Measurements from ENCODE around the gene HSPA9.

The HSPA9 gene

DNA sequence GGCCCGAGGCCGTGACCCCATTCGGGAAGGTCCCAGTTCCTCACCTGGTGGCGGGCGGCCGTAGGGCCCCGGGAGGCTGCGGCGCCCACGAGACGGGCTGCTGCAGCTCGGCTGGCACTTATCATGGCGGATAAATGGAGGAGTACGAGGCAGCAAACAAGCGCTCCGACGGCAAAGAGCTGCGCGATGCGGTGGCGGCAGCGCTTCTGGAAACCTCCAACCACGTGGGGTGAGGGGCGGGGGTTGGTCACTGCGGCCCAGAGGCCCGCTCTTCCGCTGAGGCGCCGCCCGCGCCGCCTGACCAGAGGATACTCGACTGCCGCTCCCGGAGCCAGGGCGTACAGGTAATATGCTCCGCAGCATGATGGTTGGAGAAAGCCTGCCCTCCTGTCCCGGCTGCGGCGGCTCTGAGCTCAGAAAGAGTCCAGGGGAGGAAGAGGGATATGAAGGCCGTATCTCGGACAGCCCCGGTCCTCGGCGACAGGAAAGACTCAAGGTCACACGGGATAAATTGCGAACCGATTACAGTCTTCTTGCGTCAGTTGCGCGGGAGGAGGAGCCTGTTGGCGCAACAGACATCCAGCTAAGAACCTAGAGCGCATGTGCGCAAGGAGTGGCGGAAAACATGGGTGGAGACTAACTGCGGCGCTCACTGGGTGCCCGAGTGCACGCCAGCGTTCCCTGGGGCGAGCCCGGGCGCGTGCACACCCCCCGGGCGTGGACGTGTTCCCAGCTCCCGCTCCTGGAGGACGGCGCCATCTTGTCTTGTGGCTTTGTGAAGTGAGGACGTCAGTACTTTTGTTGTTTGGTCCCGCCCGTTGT lies at the start of gene HSPA9:
HSPA9 (minus strand) TSS at position 208 of the 822 bp plus-strand sequence; CDS start at position 125, 83 bp downstream.
- peak; percentile 76 for DNase-seq

DNA sequence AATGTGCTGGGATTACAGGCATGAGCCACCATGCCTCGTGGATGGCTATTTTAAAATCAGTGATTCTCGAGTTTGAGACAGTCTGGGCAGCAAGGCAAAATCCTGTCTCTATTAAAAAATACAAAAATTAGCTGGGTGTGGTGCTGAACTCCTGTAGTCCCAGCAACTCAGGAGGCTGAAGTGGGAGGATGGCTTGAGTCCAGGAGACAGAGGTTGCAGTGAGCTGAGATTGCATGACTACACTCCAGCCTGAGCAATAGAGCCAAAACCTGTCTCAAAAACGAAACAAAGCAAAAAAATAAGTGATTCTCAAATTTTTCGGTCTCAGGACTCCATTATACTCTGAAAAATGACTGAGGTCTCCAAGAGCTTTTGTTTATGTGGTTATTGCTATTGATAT lies 47.9 kb upstream of the HSPA9 start:
- no peak for DNase-seq

DNA sequence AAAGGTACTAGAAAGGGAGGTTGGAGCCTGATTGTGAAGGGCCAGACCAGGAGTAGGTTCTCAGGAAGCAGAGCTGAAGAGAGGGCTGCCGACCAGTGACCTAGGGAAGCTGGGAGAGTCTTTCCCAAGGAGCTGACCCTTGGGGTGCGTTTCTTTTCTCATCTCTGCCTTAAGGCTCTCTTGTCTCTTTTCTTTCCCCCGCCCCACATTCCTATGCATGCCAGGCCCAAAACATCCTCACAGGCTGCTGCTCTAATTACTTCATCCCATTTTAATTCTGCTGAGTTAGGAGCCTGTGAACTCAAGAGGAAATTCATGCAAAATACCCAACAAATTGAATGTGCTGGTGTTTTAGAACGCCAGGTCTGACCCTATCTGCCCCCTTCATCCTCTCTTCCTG lies 46.9 kb upstream of the HSPA9 start:
- no peak for DNase-seq

DNA sequence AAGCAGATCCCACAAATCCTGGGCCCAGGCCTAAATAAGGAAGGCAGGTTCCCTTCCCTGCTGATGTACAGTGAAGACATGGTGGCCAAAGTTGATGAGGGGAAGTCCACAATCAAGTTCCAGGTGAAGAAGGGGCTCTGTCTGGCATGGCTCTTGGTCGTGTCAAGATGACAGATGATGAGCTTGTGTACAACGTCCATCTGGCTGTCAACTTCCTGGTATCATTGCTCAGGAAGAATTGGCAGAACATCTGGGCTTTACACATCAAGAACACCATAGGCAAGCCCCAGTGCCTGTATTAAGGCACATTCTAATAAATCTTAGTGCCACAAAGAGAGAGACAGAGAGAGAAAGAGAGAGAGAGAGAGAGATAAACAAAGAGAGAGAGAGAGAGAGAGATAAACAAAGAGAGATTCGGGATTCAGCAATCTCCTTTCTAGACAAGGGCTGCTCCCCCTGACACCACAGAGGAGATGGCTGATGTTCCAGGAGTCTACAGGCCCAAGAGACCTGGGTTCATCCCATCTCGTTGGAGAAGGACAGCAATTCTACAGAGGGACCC lies 45.5 kb upstream of the HSPA9 start:
- DNase-seq = no peak

DNA sequence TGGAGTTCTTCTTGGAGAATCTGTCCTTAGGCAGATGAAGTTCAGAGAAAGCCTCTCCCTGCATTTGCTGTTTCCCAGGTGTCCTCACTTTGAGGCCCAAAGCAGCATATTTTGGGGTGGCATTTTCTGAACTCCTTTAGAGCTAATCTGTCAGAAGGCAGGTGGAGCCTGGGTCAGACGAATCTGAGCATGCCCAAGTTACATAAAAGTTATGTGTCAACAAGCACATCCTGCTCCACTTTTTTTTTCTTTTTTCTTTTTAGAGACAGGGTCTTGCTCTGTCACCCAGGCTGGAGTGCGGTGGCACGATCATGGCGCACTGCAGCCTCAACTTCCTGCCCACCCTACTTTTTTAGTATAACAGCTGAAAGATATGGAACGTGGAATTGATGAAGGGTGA lies 41.3 kb upstream of the HSPA9 start:
- DNase-seq = no peak

DNA sequence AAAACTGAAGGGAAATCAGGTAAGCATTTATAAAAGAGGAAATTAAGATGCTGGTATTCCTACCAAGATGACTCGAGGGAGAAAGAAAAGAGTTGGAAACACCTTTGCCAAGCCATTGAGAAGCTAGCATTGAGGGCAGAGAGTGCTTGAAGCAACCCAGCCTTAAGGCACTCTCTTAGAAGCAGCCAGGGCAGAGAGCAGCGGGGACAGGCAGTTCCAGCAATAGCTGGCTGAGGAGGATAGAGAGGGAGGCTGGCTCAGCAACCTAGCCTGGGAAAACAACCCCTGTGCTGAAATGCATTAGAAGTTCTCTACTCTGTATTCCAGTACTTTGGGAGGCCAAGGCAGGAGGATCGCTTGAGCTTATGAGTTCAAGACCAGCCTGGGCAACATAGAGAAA lies 40.3 kb upstream of the HSPA9 start:
- no peak for DNase-seq

DNA sequence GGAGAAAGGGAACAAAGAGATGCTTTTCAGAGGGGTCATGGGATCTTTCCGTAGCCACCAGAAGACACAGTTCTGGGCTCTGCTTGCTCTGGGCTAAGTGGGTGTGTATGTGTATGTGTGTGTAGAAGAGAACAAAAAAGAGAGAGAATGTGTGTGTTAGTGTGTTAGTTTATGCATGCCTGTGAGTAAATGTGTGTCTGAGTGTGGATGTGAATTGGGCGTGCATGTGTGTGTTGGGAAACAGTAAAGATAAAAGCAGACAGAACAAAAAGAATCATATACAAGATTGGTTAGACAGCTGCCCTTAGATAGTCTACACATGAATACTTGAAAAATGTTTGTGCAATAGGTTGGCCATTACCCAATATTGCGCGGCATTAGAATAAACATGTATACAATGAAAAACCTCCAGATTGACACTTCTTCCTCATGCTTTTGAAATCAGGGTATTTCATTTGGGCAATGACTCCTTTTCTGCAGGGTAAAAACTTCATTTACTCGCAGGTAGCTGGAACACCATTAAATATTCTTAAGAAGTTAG lies 36.5 kb upstream of the HSPA9 start:
- no peak for DNase-seq

DNA sequence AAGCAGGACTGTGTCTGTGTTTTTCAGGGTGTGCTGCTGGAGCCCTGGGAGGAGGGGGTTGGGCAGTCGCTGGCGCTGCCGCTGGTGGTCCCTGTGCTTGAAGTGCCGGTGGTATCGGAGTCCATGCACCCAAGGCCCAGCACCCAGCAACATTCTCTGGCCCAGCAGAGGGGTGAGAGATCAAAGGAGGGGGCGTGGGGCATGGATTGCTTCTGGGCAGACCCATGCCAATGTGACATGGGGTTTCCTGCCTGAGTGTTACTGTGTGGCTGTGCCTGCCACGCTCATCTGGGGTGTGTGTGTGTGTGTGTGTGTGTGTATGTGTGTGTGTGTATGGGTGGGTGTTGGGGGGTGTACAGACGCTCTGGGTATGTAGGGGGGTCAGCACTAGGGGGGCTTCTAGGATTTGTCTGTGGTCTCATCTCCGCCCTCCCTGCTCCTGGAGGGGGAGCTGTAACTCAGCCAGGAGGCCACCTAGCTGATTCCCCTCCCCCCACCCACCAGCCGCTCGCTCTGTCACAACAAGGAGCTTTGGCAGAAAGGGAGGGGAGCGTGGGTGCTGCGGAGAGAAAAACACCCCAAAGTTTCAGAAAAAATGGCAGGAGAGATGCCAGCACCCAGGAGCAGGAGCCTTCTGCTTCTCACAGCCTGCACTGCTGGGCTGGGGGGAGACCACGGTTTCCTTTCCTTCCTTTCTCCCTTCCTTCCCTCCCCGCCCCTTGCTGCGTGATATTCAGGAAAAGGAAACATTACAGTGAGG lies 35.9 kb upstream of the HSPA9 start:
- no peak for DNase-seq

DNA sequence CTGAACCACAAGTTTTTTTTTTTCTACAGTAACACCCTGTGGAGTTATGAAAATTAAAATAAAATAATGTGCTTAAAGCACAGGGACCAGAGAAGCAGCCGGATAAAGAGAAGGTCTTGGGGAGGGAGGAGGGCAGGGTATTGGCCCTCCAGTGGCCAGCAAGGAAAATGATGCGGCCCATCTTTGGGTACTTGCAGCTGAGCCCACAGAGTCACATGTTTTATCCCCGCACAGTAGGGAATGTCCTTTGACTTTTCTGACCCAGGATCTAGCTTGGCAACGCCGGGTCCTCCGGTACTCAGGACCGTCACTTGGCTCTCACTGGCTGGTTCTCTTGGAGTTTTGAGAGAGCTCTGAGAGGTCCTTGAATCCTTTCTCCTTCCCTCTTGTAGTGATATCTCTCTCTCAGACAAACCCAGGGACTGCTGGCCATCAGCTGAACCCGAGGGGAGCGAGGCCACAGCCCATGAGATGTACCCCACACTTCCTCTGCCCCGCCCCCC lies 35.3 kb upstream of the HSPA9 start:
- DNase-seq = no peak

DNA sequence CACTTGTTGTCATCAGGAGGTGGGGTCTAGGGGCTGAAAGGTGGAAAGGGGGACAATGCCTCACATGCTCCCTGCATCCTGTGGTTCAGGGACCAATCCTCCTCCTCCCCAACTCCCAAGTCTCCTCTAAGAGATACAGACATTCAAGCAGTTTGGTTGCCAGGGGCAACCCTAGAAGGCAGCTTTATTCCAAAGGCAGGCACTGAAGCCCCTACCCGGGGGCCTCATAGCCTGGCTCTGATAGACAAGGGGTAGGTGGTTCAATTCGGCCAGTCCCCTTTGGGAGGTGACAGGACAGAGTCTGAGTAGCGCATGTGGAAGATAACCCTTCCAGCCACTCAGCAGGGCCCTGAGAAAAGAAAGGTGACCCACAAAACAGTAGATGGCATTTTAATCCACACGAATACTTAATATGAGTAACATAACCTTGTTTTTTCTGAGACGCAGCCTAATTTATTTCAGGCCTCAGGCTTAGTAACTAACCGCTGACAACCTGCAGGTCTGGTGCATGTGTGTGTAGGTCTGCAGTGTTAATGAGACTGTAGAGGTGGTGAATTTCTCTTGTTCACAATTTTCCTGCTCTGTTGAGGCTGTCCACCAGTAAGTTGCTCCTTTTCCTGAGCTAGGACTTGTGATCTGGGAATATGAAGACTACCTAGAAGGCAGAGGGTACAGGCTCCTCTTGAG lies 31.3 kb upstream of the HSPA9 start:
- DNase-seq = no peak

DNA sequence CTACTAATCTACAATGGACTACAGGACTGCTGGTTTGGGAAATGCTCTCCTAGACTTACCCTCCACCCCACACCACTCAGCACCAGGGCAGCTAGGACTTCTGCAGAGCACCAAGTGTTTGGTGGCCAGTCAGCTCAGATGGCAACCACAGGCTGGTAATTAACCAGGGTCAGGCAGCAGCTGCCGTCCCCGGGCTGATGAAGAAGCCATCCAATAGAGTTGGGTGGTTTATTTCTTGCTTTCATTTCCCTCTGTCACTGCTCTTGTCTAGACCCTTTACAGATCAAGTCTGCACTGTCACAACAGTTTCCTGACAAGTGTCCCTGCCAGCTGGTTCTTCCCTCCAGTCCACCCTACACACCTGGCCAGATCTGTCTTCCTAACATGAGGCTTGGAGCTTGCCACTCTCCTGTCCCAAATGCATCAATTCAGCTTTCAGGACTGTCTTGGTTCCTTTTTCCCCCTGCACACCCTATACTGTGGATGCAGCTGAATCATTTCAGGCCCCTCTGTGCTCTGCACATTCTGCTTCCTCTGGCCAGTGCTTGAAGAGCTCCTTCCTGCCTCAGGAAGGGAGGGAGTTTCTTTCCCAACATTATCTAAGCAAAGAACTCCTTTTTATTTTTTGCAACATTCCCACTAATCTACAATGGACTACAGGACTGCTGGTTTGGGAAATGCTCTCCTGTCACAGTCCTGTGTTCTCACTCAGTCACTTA lies 30.2 kb upstream of the HSPA9 start:
- DNase-seq = no peak

DNA sequence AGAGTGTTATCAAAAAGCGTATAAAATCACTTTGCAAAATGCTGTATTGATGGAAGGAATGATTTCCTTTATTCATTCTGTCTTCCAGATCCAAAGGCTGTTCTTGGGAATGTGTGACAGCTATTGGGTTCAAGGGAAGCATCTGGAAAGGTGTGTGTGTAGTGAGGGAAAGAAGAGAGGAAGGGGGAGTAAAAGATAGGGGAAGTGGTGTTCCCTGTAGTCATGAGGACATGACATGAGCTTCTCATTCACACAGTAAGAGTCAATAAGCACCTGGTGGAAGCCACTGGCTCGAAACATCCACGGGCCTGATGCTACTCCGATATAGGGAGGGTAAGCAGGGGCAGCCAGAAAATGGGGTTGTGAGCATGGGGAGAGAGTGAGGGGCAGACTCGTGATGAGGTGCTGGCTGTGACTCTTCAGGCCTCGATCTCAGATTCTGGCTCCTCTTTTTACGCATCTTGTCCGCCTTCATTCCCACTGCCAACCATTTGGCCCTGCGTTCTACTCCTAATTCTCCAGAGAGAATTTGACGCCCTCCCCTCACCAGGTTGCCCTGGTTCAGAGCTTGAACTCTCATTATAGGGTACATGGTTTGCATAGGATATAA lies 29.1 kb upstream of the HSPA9 start:
- no peak for DNase-seq

DNA sequence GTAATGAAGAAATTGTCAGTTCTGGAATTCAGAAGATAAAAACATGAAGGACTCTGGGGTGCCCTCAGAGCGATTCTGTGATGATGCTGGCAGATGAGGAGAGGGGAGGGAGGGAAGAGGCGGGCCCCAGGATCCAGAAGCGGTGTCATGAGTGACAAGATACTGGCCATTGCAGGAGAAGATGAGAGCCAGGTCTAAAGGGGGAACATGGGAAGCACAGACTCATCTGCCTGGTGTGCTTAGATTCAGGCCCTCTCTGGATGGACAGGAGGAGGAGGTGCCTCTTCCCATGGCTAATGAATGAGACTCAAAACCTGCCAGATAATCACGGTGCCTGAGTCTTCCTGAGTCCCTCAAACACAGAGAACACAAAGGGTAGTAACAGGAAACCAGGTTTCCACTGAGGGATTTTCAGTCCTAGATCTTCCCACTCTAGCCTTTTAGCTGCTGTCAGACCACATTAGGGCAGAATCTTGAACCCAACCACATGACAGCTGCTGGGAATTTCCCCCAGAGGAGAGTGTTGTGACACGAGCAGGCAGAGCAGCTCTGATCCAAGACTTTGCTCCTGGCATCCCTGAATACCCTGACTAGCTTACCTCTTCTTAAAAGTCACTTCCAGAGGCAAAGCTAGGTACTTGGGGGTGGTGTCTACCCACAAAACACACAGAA lies 28.2 kb upstream of the HSPA9 start:
- no peak for DNase-seq

DNA sequence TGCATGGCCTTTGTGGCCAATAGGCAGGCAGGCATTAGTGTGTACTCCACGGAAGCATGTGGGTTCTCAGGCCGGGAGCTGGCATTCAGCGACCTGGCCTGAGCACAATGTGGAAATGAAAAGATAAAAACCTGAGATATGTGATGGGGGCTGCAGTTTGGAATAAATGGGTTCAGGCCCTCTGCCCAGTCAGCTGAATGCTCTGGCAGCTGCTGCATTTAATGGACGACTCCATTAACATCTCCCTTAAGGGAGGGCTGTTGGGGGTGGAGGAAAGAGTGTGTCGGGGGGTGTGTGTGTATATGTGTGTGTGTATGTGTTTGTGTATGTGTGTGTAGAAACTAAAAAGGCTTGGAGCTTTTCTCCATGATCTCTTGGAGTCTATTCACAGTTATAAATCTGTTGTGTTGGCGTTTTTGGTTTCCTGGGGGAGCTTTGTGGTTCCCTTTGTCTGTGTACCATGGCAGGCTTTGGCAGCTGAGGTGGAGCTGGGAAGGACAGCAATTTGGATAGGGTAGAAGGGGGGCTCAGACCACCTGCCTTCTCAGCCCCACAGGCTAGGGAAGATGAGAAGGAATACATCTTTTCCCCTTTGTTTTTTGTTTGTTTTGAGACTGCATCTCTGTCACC lies 27.3 kb upstream of the HSPA9 start:
- DNase-seq = no peak

DNA sequence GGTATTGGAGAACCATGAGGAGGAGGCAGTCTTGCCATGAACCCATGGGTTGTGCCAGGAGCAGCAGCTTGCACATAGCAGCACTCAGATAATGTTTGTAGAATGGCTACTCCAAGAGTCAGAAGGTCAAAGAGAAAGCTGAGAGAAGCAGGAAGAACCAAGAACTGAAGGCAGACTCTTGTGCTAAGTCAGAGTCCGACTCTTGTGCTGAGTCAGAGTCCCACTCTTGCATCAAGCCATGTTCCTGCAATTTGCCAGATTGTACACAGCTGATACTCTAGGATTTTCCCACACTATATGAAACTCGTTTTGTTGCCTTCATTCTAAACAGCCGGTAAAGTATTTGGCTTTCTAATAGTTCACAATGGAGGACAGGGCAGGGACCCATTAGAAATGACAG lies 26.2 kb upstream of the HSPA9 start:
- DNase-seq = no peak

DNA sequence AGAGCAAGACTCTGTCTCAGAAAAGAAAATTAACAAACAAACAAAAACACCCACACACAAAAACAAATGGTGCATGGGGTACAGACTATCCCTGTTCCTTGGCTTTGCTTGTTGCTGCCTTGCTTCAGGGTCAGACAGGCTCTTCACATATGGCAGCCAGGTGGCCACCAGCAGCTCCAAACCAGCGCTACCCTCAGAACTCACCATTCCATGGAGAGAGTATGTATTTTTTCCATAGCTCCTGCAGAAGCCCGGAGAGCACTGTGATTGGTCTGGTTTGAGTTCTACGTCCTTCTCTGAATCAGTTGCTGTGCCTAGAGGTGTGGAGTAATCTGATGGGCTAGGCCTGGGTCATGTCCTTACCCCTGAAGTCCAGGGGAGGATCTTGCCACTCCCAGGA lies 25.2 kb upstream of the HSPA9 start:
- no peak for DNase-seq

DNA sequence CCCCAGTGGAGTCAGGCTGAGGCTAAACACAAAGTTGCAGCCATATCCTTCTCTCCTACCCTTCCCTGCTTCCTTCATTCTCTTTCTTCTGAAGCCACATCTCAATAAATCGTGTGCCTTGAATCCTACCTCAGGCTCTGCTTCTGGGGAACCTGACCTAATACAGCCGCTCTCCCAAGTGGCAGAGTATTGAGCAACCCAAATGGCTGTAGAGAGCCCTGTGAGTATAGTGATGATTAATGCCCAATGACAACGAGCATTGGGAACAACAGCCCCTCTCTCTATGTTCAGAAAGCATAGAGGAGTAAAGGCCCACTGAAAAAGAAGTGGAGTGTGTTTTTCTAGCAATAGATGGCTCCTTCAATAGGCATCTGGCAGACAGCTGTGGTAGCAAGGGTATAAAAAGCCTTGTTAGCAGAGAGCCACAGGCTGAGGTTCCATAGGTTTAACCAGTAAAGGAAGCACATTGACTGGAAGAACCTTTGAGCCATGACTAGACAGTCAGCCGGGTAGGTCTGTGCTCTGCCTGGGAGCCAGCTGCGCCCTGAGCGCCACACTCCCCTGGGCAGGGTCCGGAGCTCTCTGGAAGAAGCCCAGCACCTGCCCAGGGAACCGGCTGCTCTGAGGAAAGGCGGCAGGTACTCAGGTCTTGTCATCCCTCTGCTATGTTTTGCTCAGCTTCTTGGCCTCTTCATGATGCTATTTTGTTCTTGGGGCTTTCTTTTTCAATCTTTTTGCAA lies 22.6 kb upstream of the HSPA9 start:
- no peak for DNase-seq

DNA sequence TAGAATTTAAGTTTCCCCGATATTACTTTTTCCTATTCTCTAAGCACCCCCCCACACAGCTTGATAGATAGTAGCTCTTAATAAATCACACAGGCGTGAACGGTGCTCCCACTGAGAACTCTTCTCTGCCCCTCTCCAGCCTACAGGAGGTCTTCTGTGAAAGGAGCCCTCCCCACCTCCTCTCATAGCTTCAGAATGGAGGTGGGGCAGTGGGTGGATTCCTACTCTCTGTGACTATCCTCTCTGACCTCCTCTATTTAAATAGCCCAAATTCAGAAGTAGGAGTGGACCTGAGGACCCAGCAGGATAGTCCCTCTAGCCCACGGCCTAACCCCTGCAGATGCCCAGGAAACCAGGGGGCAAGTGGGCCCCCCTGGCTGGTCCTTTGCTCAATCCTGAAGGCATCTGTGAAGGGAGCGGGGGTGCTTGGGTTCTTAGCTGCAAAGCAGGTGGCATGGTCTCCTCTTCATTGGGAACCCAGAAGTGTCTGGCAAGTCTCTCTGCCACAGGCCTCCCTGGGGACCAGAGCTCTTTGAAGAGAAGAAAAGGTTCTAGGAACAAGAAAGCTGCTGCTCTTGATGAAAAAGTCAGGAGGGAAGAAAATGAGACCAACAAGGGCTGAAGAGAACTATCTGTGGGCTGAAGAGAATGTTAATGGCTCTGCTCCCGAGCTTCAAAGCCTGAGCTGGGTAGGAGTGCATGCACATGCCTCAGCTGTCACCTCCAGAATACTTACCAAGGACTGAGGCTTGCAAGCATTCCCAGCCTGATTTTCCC lies 21.1 kb upstream of the HSPA9 start:
- no peak for DNase-seq

DNA sequence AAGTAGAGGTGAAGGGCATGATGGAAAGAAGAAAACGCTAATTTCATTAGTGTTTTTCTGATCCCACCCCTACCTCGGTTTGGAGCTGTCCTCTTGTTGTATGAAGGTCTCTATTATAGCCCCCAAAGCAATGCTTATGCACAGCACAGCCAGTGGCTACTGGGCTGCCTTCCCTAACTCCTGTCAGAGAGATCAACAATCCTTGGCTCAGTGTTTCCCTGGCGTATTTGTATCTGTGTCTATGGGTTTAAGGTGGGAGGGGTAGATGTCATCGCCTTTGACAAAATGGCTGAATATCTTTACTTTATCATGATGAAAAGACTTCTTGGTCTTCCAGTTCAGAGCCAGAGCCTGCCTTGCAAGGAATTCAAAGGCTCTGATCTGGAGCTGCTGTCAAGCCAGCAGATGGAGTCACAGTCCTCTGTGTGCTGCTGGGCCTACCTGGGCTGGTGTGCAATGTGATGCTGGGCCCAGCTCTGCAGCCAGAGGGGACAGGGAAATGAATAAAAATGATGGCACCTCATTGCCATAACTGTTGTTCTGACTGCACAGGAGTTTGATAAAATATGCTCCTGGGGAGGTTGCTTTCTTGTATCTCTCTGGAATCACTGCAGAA lies 20.1 kb upstream of the HSPA9 start:
- DNase-seq = no peak

All from KG1 (cell line).